Measurements from ENCODE around the gene FYN.
"Not testable (repeated sequence)": the region's sequence is repeated elsewhere in the genome, so short reads cannot be mapped to it uniquely, and the experiment has no call there.

The FYN gene

GRCh38 chr6:111838749-111839484 is 34.3 kb downstream of the FYN start:
- Histone ChIP-seq H3K27me3 (ENCODE audit: control insufficient read depth, insufficient read depth, low read length) (no peaks in the 10 kb centered on the region), H3K4me3 (ENCODE audit: low read length) (no peak overlapping the region), H3K36me3 (ENCODE audit: control insufficient read depth, low read depth, low read length) (no peaks in the 10 kb centered on the region), H3K27ac (ENCODE audit: low read length) (no peak overlapping the region), H3K4me1 (ENCODE audit: control insufficient read depth, low read depth, low read length) (peaks cover 27% of the 10 kb centered on the region), H3K9me3 (ENCODE audit: control insufficient read depth, low read depth, low read length) (no peaks in the 10 kb centered on the region), H3K9ac (ENCODE audit: low read length) (no peak overlapping the region)

- Histone ChIP-seq H3K36me3 (ENCODE audit: control insufficient read depth, low read depth, low read length) (no peaks in the 10 kb centered on the region), H3K9me3 (ENCODE audit: control insufficient read depth, low read depth, low read length) (no peaks in the 10 kb centered on the region), H3K4me3 (ENCODE audit: low read length) (no peak overlapping the region), H3K27ac (ENCODE audit: low read length) (no peak overlapping the region), H3K27me3 (ENCODE audit: control insufficient read depth, insufficient read depth, low read length) (no peaks in the 10 kb centered on the region), H3K4me1 (ENCODE audit: control insufficient read depth, low read depth, low read length) (peaks cover 16% of the 10 kb centered on the region), H3K9ac (ENCODE audit: low read length) (no peak overlapping the region)
Observed at GRCh38 chr6:111837641-111838500, 35.4 kb downstream of the FYN start.

- Histone ChIP-seq H3K27me3 (ENCODE audit: control insufficient read depth, insufficient read depth, low read length) (no peaks in the 10 kb centered on the region), H3K36me3 (ENCODE audit: control insufficient read depth, low read depth, low read length) (no peaks in the 10 kb centered on the region), H3K27ac (ENCODE audit: low read length) (no peak overlapping the region), H3K4me1 (ENCODE audit: control insufficient read depth, low read depth, low read length) (peaks cover 10% of the 10 kb centered on the region), H3K4me3 (ENCODE audit: low read length) (no peak overlapping the region), H3K9ac (ENCODE audit: low read length) (no peak overlapping the region), H3K9me3 (ENCODE audit: control insufficient read depth, low read depth, low read length) (no peaks in the 10 kb centered on the region)
Observed at GRCh38 chr6:111837007-111837406, 36.2 kb downstream of the FYN start.

- H3K27ac ChIP-seq (ENCODE audit: low read length): peak overlapping the region; percentile 42
- no peaks in the 10 kb centered on the region for H3K27me3 ChIP-seq (ENCODE audit: control insufficient read depth, insufficient read depth, low read length)
- no peaks in the 10 kb centered on the region for H3K36me3 ChIP-seq (ENCODE audit: control insufficient read depth, low read depth, low read length)
- H3K9me3 ChIP-seq (ENCODE audit: control insufficient read depth, low read depth, low read length): no peaks in the 10 kb centered on the region
- H3K4me1 ChIP-seq (ENCODE audit: control insufficient read depth, low read depth, low read length): peaks cover 7% of the 10 kb centered on the region
- no peak overlapping the region for H3K4me3 ChIP-seq (ENCODE audit: low read length)
- no peak overlapping the region for H3K9ac ChIP-seq (ENCODE audit: low read length)
Observed at GRCh38 chr6:111835807-111836206, 37.4 kb downstream of the FYN start.

GRCh38 chr6:111835398-111835797 is 37.9 kb downstream of the FYN start:
- H3K9me3 ChIP-seq (ENCODE audit: control insufficient read depth, low read depth, low read length); H3K4me3 ChIP-seq (ENCODE audit: low read length); H3K27ac ChIP-seq (ENCODE audit: low read length); H3K36me3 ChIP-seq (ENCODE audit: control insufficient read depth, low read depth, low read length); H3K27me3 ChIP-seq (ENCODE audit: control insufficient read depth, insufficient read depth, low read length); H3K4me1 ChIP-seq (ENCODE audit: control insufficient read depth, low read depth, low read length); H3K9ac ChIP-seq (ENCODE audit: low read length): not testable (repeated sequence)

- Histone ChIP-seq H3K4me1 (ENCODE audit: control insufficient read depth, low read depth, low read length) (peaks cover 7% of the 10 kb centered on the region), H3K27ac (ENCODE audit: low read length) (no peak overlapping the region), H3K9me3 (ENCODE audit: control insufficient read depth, low read depth, low read length) (no peaks in the 10 kb centered on the region), H3K27me3 (ENCODE audit: control insufficient read depth, insufficient read depth, low read length) (no peaks in the 10 kb centered on the region), H3K36me3 (ENCODE audit: control insufficient read depth, low read depth, low read length) (no peaks in the 10 kb centered on the region), H3K9ac (ENCODE audit: low read length) (no peak overlapping the region), H3K4me3 (ENCODE audit: low read length) (no peak overlapping the region)
Observed at GRCh38 chr6:111834356-111834755, 38.9 kb downstream of the FYN start.

GRCh38 chr6:111832833-111833418 is 40.3 kb downstream of the FYN start:
- Histone ChIP-seq H3K4me1 (ENCODE audit: control insufficient read depth, low read depth, low read length) (peaks cover 7% of the 10 kb centered on the region), H3K9me3 (ENCODE audit: control insufficient read depth, low read depth, low read length) (no peaks in the 10 kb centered on the region), H3K36me3 (ENCODE audit: control insufficient read depth, low read depth, low read length) (no peaks in the 10 kb centered on the region), H3K9ac (ENCODE audit: low read length) (no peak overlapping the region), H3K4me3 (ENCODE audit: low read length) (no peak overlapping the region), H3K27ac (ENCODE audit: low read length) (no peak overlapping the region), H3K27me3 (ENCODE audit: control insufficient read depth, insufficient read depth, low read length) (no peaks in the 10 kb centered on the region)

- Histone ChIP-seq H3K9ac (ENCODE audit: low read length) (no peak overlapping the region), H3K4me1 (ENCODE audit: control insufficient read depth, low read depth, low read length) (peaks cover 7% of the 10 kb centered on the region), H3K36me3 (ENCODE audit: control insufficient read depth, low read depth, low read length) (no peaks in the 10 kb centered on the region), H3K9me3 (ENCODE audit: control insufficient read depth, low read depth, low read length) (no peaks in the 10 kb centered on the region), H3K27ac (ENCODE audit: low read length) (no peak overlapping the region), H3K27me3 (ENCODE audit: control insufficient read depth, insufficient read depth, low read length) (no peaks in the 10 kb centered on the region), H3K4me3 (ENCODE audit: low read length) (no peak overlapping the region)
Observed at GRCh38 chr6:111831408-111831807, 41.8 kb downstream of the FYN start.

- no peak overlapping the region for H3K27ac ChIP-seq (ENCODE audit: low read length)
- no peaks in the 10 kb centered on the region for H3K9me3 ChIP-seq (ENCODE audit: control insufficient read depth, low read depth, low read length)
- H3K4me1 ChIP-seq (ENCODE audit: control insufficient read depth, low read depth, low read length): peaks cover under 1% of the 10 kb centered on the region
- no peak overlapping the region for H3K4me3 ChIP-seq (ENCODE audit: low read length)
- no peaks in the 10 kb centered on the region for H3K27me3 ChIP-seq (ENCODE audit: control insufficient read depth, insufficient read depth, low read length)
- no peak overlapping the region for H3K9ac ChIP-seq (ENCODE audit: low read length)
- no peaks in the 10 kb centered on the region for H3K36me3 ChIP-seq (ENCODE audit: control insufficient read depth, low read depth, low read length)
Observed at GRCh38 chr6:111829998-111830397, 43.3 kb downstream of the FYN start.

- H3K9ac ChIP-seq (ENCODE audit: low read length): no peak overlapping the region
- H3K36me3 ChIP-seq (ENCODE audit: control insufficient read depth, low read depth, low read length): no peaks in the 10 kb centered on the region
- no peaks in the 10 kb centered on the region for H3K27me3 ChIP-seq (ENCODE audit: control insufficient read depth, insufficient read depth, low read length)
- no peaks in the 10 kb centered on the region for H3K4me1 ChIP-seq (ENCODE audit: control insufficient read depth, low read depth, low read length)
- H3K27ac ChIP-seq (ENCODE audit: low read length): no peak overlapping the region
- H3K9me3 ChIP-seq (ENCODE audit: control insufficient read depth, low read depth, low read length): no peaks in the 10 kb centered on the region
- no peak overlapping the region for H3K4me3 ChIP-seq (ENCODE audit: low read length)
Observed at GRCh38 chr6:111829581-111829980, 43.7 kb downstream of the FYN start.

GRCh38 chr6:111828809-111829208 is 44.4 kb downstream of the FYN start:
- no peaks in the 10 kb centered on the region for H3K36me3 ChIP-seq (ENCODE audit: control insufficient read depth, low read depth, low read length)
- H3K27ac ChIP-seq (ENCODE audit: low read length): no peak overlapping the region
- no peaks in the 10 kb centered on the region for H3K9me3 ChIP-seq (ENCODE audit: control insufficient read depth, low read depth, low read length)
- H3K4me3 ChIP-seq (ENCODE audit: low read length): no peak overlapping the region
- no peak overlapping the region for H3K9ac ChIP-seq (ENCODE audit: low read length)
- H3K4me1 ChIP-seq (ENCODE audit: control insufficient read depth, low read depth, low read length): no peaks in the 10 kb centered on the region
- no peaks in the 10 kb centered on the region for H3K27me3 ChIP-seq (ENCODE audit: control insufficient read depth, insufficient read depth, low read length)

Measured in iPS-18a (cell line).